ENCODE results near the gene ABTB2.

The ABTB2 gene

DNA sequence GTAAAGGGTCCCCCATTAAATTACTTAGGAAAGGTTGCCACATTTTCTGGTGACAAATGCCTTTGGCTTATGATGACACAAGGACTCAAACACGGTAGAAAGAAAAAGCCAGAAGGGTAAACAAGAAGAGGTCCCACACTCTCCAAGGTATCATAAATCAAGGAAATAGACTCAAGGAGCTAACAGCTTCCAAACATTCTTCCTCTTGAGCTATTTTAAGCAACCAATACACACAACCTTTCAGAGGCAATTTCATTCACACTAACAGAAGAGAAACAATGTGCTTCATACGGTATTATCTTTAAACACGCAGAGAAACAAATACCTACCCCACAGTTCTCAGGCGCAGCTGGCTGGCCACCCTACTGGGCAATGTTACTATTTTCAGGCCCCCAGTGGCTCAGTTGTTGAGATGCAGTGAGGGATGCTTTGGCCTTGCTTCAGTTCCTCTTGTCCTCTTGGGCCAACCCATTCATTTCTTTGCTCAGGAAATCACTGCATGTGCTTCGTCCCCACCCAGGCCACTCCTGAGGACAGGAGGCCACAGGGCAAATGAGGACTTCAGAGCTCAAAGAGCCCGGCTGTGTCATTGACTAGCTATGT, 15.8 kb downstream of the ABTB2 start:
- no peak for DNase-seq (ENCODE audit: low spot score)

GRCh38 chr11:34341096-34341495, 16.7 kb downstream of the ABTB2 start:
- DNase-seq (ENCODE audit: low spot score) = no peak

- DNase-seq (ENCODE audit: low spot score) = no peak
Measured at GRCh38 chr11:34340653-34341052, 17.2 kb downstream of the ABTB2 start.

GRCh38 chr11:34339149-34340064, 18.4 kb downstream of the ABTB2 start:
- DNase-seq (ENCODE audit: low spot score) = no peak

- no peak for DNase-seq (ENCODE audit: low spot score)
Measured at GRCh38 chr11:34337016-34337415, 20.8 kb downstream of the ABTB2 start.

GRCh38 chr11:34335801-34336200, 22.0 kb downstream of the ABTB2 start:
- DNase-seq (ENCODE audit: low spot score) = no peak

GRCh38 chr11:34335331-34335730, 22.5 kb downstream of the ABTB2 start:
- DNase-seq (ENCODE audit: low spot score) = no peak

GRCh38 chr11:34333787-34334186, 24.0 kb downstream of the ABTB2 start:
- DNase-seq (ENCODE audit: low spot score) = no peak

DNA sequence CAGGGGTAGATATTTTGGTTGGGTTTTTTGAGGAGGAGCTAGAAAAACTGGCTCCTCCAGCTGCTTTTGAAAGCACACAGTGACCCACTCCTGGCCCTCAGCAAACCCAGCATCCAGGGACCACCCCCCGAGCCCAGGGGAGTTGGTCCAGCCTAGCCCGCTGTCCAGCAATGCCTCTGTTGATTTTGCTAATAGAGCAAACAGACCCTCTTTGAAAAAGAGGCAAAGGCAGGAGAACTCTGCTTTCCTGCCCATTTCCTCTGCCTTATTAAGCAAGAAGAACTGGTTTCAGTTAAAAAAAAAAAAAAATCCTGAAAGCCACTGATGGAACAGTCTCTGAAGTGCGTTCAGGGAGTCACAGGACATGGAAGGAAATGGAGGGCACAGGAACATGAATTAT, 25.3 kb downstream of the ABTB2 start:
- DNase-seq (ENCODE audit: low spot score) = no peak

GRCh38 chr11:34331736-34332135, 26.1 kb downstream of the ABTB2 start:
- no peak for DNase-seq (ENCODE audit: low spot score)

- DNase-seq (ENCODE audit: low spot score) = no peak
Measured at GRCh38 chr11:34331329-34331728, 26.5 kb downstream of the ABTB2 start.

GRCh38 chr11:34330653-34331052, 27.2 kb downstream of the ABTB2 start:
- DNase-seq (ENCODE audit: low spot score) = no peak

DNA sequence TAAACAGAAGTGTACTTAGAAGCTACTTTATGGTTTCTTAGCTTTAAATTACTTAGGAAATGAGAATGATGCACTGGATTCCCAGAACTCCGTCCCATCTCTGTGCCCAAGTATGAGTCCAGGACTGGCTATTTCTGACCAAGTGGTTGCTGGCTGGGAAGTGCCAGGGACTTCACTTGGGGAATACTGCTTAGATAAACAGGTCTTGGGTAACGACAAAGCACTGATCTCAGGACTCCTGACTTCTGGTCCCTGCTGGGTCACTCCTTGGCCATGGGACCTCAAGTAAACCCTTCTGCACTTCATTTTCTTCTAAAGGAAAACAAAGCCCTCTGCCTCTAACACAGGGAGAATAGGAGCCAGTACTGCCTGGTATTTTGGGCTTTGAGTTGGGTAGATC, 27.9 kb downstream of the ABTB2 start:
- DNase-seq (ENCODE audit: low spot score) = no peak

- DNase-seq (ENCODE audit: low spot score) = no peak
Measured at GRCh38 chr11:34328632-34328910, 29.2 kb downstream of the ABTB2 start.

DNA sequence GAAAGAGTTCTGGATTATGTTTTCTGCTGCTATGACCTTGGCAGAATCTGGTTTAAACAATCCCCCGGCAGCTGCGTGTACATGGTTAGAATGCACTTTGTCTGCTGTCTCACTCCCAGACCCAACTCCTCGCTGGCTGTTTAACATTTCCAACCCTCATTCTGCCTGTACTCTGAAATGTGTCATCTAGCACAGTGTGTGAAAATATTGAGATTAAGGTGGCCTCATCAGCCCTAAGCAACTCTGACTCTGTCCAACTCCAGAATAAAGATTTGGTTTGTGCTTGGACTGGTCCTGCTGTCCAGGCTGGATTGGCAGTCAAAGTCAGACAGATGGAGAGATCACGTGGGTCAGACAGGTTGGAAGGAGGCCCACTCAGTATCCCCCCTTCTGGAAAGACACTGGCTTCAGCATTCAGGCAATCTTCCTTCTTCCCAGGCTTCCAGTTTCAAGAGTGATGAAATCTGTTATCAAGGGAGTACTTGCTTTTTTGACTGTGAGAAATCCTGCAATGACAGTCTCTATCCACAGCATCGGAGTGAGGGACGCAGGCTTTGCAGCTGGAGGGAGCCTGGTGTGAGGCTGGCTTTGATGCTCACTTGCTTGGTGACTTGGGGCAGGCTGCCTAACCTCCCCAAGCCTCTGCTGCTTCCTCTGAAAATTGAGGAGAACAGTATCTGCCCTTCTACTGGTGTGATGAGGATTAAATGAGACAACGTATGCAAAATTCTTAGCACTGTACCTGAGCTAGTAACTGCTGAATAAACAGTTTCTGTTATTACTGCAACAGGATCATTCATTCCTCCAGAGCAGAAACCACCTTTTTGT, 29.8 kb downstream of the ABTB2 start:
- DNase-seq (ENCODE audit: low spot score) = no peak

GRCh38 chr11:34324466-34324865, 33.3 kb downstream of the ABTB2 start:
- DNase-seq (ENCODE audit: low spot score) = no peak

- DNase-seq (ENCODE audit: low spot score) = no peak
Measured at GRCh38 chr11:34323601-34324000, 34.2 kb downstream of the ABTB2 start.

GRCh38 chr11:34318111-34319037, 39.4 kb downstream of the ABTB2 start:
- DNase-seq (ENCODE audit: low spot score) = no peak

DNA sequence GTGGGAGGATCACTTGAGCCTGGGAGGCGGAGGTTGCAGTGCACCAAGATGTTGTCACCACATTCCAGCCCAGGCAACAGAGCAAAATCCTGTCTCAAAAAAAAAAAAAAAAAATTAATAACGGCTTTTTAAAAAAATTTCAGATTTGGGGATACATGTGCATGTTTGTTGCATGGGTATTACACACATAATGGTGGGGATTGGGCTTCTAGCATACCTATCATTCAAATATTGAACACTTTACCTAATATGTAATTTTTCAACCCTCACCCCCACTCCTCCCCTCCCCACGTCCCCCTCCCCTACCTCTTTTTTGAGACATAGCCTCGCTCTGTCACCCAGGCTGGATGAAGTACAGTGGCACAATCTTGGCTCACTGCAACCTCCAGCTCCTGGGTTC, 40.1 kb downstream of the ABTB2 start:
- no peak for DNase-seq (ENCODE audit: low spot score)

GRCh38 chr11:34317036-34317360, 40.8 kb downstream of the ABTB2 start:
- DNase-seq (ENCODE audit: low spot score) = no peak

DNA sequence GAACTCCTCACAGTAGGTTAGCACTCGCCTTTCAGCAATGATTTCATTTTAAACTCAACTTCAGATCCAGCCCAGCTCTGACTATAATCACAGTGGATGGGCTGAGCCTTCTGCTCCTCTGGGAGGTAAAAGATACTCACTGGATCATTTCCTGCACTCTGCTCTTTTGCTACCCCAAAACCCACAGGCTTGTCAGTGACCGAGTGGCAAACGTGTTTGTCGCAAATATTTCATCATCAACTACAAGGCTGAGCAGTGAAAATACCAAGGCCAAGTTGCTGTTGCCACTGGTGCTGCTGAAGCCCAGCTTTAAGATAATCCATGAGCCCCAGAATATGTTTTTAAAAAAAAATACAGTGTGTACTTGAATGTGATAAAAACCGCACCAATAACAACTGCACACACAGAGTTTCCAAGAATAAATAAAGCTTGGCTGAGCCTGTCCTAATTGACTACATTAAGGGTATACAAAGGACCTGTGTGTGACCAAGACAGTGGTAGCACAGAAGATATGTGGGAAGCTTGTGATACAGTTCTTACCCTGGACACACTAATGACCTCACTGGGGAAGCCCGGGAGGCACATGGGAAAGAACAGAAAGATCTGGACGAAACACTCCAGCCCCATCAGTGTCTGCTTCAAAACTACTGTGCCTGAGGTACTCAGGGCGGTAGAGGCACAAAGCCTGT, 41.3 kb downstream of the ABTB2 start:
- DNase-seq (ENCODE audit: low spot score) = no peak

All from HuH-7 (cell line).